Medulla oblongata (tissue), 1 donor: Measurements from ENCODE around the gene CCDC146.
"Not testable (repeated sequence)": the region's sequence is repeated elsewhere in the genome, so short reads cannot be mapped to it uniquely, and the experiment has no call there.

ENCODE experiments used
- DNase-seq: peaks from one replicate; pipeline ENCODE4 v3.0.0-alpha.2; 2015; ENCODE audit errors: extremely low spot score

Gene CCDC146

DNA sequence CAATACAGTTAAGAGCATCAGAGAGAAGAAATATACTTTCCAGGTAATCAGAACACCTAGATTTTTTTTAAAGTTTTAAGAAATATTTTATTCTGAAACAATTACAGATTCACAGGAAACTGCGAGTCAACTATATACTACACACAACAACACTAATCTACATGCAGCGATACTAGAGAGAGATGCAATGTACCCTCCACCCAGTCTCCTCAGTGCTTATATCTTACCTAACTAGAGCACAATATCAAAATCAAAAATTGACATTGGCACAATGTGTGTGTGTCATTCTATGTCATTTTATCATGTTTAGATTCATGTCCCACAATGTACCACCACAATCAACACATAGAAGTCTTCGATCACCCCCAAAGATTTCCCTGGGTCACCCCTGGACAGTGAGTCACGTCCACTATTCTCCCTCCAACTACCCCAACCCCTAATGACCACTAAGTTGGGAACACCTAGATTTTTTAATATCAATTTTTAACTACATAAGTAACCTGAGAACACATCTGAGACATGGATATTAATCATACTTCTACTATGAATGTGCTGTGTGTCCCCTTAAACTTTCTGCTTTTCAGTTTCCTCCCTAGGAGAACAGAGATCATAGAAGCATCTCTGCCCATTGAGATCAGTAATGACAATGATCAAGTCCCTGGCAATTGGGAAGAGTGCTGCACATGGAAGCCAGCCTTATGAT is 207.2 kb downstream of the CCDC146 start:
- no peak for DNase-seq

GRCh38 chr7:77330169-77330882 is 207.9 kb downstream of the CCDC146 start:
- DNase-seq = peak; percentile 38

DNA sequence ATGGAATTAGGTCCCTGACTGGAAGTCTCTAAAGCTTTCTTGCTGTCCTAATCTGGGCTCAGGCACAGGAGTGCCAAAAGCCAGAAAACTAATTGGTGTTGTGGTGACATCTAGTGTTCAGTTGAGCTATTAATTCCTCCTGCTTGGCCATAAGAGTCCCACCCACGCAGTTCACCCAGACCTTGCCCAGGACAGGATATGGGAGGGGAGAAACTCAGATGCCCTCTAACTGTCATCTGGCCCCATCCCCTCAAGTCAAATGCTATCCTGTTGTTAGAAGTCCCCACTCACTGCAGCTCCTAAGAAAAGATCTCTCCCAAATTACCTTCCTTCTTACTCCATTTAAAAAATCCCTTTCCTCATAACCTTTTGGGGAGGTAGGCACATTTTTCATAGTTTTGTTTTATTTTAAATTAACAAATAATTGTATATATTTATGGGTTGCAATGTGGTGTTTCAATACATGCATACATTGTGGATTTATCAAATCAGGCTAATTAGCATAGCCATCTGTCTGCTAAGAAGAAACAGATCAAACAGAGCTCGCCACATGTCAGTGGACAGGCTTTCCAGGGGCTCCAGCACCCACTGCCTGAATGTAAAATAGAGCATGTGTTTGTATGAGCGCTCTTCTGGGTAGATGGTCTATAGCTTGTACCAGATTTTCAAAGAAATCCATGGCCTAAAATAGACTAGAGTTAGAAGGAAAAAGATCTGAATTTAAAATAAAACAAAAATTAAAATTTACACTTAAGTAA is 209.7 kb downstream of the CCDC146 start:
- peak; percentile 96 for DNase-seq

DNA sequence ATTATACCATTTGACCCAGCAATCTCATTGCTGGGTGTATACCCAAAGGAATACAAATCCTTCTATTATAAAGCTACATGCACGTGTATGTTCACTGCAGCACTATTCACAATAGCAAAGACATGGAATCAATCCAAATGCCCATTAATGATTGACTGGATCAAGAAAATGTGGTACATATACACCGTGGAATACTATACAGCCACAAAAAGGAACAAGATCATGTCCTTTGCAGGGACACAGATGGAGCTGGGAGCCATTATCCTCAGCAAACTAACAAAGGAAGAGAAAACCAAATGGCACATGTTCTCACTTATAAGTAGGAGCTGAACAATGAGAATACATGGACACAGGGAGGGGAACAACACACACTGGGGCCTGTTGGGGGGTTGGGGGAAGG is 211.6 kb downstream of the CCDC146 start:
- DNase-seq = not testable (repeated sequence)

GRCh38 chr7:77335581-77335980 is 213.2 kb downstream of the CCDC146 start:
- peak; percentile 38 for DNase-seq

DNA sequence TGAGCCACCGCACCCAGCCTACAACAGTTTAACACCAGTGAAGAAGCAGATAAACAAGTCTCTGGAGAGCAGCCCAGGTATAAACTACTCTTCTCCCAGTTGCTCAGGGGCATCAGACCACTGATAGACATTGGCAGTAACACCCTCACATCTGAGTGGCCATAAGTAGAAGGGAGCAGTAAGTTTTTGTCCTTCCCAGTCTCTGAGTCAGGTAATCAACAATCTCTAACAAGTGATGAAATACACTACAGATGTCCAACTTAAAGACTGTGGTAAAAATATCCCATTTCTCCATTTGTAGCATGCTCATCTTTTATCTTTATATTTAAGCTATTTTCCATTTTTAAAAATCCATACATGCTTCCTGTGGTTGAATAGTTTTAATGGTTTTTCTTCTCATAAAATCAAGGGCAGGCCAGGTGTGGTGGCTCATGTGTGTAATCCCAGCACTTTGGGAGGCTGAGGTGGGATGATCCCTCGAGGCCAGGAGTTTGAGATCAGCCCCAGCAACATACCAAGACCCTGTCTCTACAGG is 215.1 kb downstream of the CCDC146 start:
- no peak for DNase-seq

GRCh38 chr7:77338260-77338659 is 215.8 kb downstream of the CCDC146 start:
- peak; percentile 19 for DNase-seq

- DNase-seq = no peak
Measured at GRCh38 chr7:77338883-77339629, 216.6 kb downstream of the CCDC146 start.

- no peak for DNase-seq
Measured at GRCh38 chr7:77339726-77340125, 217.3 kb downstream of the CCDC146 start.
